Measurements from ENCODE around the gene SLC9A9.

- TF ChIP-seq REST (IDR thresholded peaks at IDR 0.05; ENCODE audit: borderline replicate concordance) (no peak), RAD21 (conservative IDR thresholded peaks at IDR 0.05) (no peak), CTCF (IDR thresholded peaks at IDR 0.05; ENCODE audit: poor library complexity, severe bottlenecking) (no peak)
These were observed 578.5 kb downstream of the SLC9A9 start for GRCh38 chr3:143269741-143270140.
